ENCODE results near the gene NR3C2. TPM values are rescaled to one million over a fixed set of nuclear protein-coding genes. Genes with fewer than 3 reads are reported as not detected.
"Not testable (repeated sequence)": the region's sequence is repeated elsewhere in the genome, so short reads cannot be mapped to it uniquely, and the experiment has no call there.

The NR3C2 gene
- polyA plus RNA-seq, 12 donors = 10.3 to 24.0 (median 17.4) TPM; not detected in 1

- no peak for DNase-seq
Measured at GRCh38 chr4:148216866-148217814, 225.1 kb downstream of the NR3C2 start.

- no peak for DNase-seq
Measured at GRCh38 chr4:148216321-148216720, 225.9 kb downstream of the NR3C2 start.

- no peak for DNase-seq
Measured at GRCh38 chr4:148215202-148215601, 227.0 kb downstream of the NR3C2 start.

GRCh38 chr4:148214529-148215166 is 227.6 kb downstream of the NR3C2 start:
- peak; percentile 43 for DNase-seq

- no peak for DNase-seq
Measured at GRCh38 chr4:148211533-148211932, 230.7 kb downstream of the NR3C2 start.

- DNase-seq = no peak
Measured at GRCh38 chr4:148210661-148211060, 231.6 kb downstream of the NR3C2 start.

- DNase-seq = no peak
Measured at GRCh38 chr4:148207068-148207467, 235.1 kb downstream of the NR3C2 start.

GRCh38 chr4:148205476-148205875 is 236.7 kb downstream of the NR3C2 start:
- DNase-seq = no peak

GRCh38 chr4:148204892-148205291 is 237.3 kb downstream of the NR3C2 start:
- DNase-seq = no peak

- no peak for DNase-seq
Measured at GRCh38 chr4:148204171-148204570, 238.0 kb downstream of the NR3C2 start.

- peak; percentile 32 for DNase-seq
Measured at GRCh38 chr4:148203056-148203898, 238.9 kb downstream of the NR3C2 start.

- no peak for DNase-seq
Measured at GRCh38 chr4:148200960-148201359, 241.3 kb downstream of the NR3C2 start.

- no peak for DNase-seq
Measured at GRCh38 chr4:148196164-148196563, 246.1 kb downstream of the NR3C2 start.

GRCh38 chr4:148192526-148192925 is 249.7 kb downstream of the NR3C2 start:
- DNase-seq = no peak

- DNase-seq = not testable (repeated sequence)
Measured at GRCh38 chr4:148187454-148188222, 254.6 kb downstream of the NR3C2 start.

- no peak for DNase-seq
Measured at GRCh38 chr4:148184922-148185321, 257.3 kb downstream of the NR3C2 start.

GRCh38 chr4:148182230-148182911 is 259.8 kb downstream of the NR3C2 start:
- no peak for DNase-seq

GRCh38 chr4:148173397-148174017 is 268.7 kb downstream of the NR3C2 start:
- no peak for DNase-seq

- no peak for DNase-seq
Measured at GRCh38 chr4:148171596-148171995, 270.6 kb downstream of the NR3C2 start.
